Measurements from ENCODE around the gene KLHL24. TPM values are rescaled to one million over a fixed set of nuclear protein-coding genes. Genes with fewer than 3 reads are reported as not detected.
"Not testable (repeated sequence)": the region's sequence is repeated elsewhere in the genome, so short reads cannot be mapped to it uniquely, and the experiment has no call there.

The KLHL24 gene
- total and polyA plus RNA-seq, 3 donors from 2014 or later = 17.1 to 56.5 (median 44.6) TPM

GRCh38 chr3:183638101-183638852 lies 2.9 kb downstream of the KLHL24 start:
- no peak for DNase-seq
- H3K36me3 ChIP-seq (ENCODE audit: low read depth, missing control alignments) = no peaks in the 10 kb centered on the region
- WGBS, 2 donors = 54 to 61% methylated on average over 6 of the region's 6 CpGs
- H3K27me3 ChIP-seq = no peaks in the 10 kb centered on the region
- H3K4me3 ChIP-seq = no peak overlapping the region
- no peaks in the 10 kb centered on the region for H3K9me3 ChIP-seq
- TF ChIP-seq, protein P1, sequence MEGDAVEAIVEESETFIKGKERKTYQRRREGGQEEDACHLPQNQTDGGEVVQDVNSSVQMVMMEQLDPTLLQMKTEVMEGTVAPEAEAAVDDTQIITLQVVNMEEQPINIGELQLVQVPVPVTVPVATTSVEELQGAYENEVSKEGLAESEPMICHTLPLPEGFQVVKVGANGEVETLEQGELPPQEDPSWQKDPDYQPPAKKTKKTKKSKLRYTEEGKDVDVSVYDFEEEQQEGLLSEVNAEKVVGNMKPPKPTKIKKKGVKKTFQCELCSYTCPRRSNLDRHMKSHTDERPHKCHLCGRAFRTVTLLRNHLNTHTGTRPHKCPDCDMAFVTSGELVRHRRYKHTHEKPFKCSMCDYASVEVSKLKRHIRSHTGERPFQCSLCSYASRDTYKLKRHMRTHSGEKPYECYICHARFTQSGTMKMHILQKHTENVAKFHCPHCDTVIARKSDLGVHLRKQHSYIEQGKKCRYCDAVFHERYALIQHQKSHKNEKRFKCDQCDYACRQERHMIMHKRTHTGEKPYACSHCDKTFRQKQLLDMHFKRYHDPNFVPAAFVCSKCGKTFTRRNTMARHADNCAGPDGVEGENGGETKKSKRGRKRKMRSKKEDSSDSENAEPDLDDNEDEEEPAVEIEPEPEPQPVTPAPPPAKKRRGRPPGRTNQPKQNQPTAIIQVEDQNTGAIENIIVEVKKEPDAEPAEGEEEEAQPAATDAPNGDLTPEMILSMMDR (IDR thresholded peaks at IDR 0.05) = no peak
- TF ChIP-seq POLR2A (IDR thresholded peaks at IDR 0.05) = no peak
- no peak overlapping the region for H3K27ac ChIP-seq
- intact Hi-C loops (cut with DNase I; ENCODE audit: low total_unique reads) = no loop called here
- H3K4me1 ChIP-seq = peaks cover 9% of the 10 kb centered on the region

DNA sequence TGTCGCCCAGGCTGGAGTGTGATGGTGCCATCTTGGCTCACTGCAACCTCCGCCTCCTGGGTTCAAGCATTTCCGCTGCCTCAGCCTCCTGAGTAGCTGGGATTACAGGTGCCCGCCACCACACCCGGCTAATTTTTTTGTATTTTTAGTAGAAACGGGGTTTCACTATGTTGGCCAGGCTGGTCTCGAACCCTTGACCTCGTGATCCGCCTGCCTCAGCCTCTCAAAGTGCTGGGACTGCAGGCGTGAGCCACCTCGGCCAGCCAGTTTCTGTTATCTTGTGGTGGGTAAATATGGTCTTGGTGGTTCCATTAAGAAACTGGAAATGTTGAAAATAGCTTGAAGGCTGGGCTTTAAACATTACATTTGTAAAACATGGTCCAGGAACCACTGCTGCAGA lies 5.2 kb downstream of the KLHL24 start:
- H3K36me3 ChIP-seq (ENCODE audit: low read depth, missing control alignments); H3K27me3 ChIP-seq; H3K9me3 ChIP-seq; H3K4me1 ChIP-seq; DNase-seq; H3K4me3 ChIP-seq; H3K27ac ChIP-seq; intact Hi-C loops (cut with DNase I; ENCODE audit: low total_unique reads): not testable (repeated sequence)
- 86 to 87% methylated on average over 11 of the region's 11 CpGs for WGBS, 2 donors

- TF ChIP-seq, protein P1 (IDR thresholded peaks at IDR 0.05) = no peak
- TF ChIP-seq POLR2A (IDR thresholded peaks at IDR 0.05) = no peak
- no peak for DNase-seq
- no peaks in the 10 kb centered on the region for H3K36me3 ChIP-seq (ENCODE audit: low read depth, missing control alignments)
- H3K4me1 ChIP-seq = peaks cover 8% of the 10 kb centered on the region
- H3K9me3 ChIP-seq = no peaks in the 10 kb centered on the region
- no peak overlapping the region for H3K27ac ChIP-seq
- no peaks in the 10 kb centered on the region for H3K27me3 ChIP-seq
- 46 to 93% methylated on average over 2 of the region's 2 CpGs for WGBS, 2 donors
- intact Hi-C loops (cut with DNase I; ENCODE audit: low total_unique reads) = no loop called here
- H3K4me3 ChIP-seq = no peak overlapping the region
Observed at GRCh38 chr3:183641882-183642281, 6.5 kb downstream of the KLHL24 start.

DNA sequence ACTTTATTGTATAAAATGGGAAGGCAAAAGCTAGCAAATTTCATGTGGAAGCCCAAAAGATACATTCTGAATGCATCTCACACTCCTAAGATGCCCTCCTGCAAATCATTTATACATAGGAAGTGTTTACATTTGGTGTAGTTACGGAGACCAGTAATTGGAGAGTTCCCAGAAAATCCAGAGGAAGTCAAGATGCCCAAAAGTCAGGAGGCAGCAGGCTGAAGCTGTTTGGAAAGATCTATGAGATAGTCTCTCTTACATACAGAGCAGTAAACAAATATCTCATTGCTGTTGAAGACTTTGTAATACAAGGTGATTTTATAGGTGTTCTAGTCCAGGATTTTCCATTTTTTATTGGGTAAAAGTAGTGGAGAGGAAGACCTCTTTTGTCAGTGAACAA lies 8.8 kb downstream of the KLHL24 start:
- Histone ChIP-seq H3K36me3 (ENCODE audit: low read depth, missing control alignments) (no peaks in the 10 kb centered on the region), H3K27ac (no peak overlapping the region), H3K9me3 (no peaks in the 10 kb centered on the region), H3K4me3 (no peak overlapping the region), H3K4me1 (no peaks in the 10 kb centered on the region), H3K27me3 (no peaks in the 10 kb centered on the region)
- 85 to 100% methylated on average over 1 of the region's 1 CpG for WGBS, 2 donors
- intact Hi-C loops (cut with DNase I; ENCODE audit: low total_unique reads) = no loop called here
- no peak for DNase-seq
- TF ChIP-seq POLR2A (IDR thresholded peaks at IDR 0.05) = no peak
- TF ChIP-seq, protein P1 (IDR thresholded peaks at IDR 0.05) = no peak

DNA sequence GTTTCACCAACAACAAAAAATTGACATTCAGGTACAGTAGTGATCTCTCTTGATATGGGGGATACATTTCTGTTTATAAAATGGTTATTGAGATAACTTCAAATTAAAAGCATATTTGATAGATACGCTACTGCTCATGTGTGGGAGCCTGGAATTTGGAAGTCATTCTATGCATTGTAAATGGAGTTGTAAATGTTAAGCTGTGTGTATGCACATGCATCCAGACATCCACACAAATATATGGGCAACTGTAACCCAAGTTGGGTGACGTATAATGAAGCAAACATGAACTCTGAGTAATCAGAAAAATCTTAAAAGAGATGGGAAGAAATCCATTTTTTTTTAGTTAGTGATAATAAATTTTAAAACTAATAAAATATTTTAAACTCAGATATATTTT lies 9.8 kb downstream of the KLHL24 start:
- Histone ChIP-seq H3K4me3 (no peak overlapping the region), H3K36me3 (ENCODE audit: low read depth, missing control alignments) (no peaks in the 10 kb centered on the region), H3K4me1 (no peaks in the 10 kb centered on the region), H3K9me3 (no peaks in the 10 kb centered on the region), H3K27ac (no peak overlapping the region), H3K27me3 (no peaks in the 10 kb centered on the region)
- 95 to 99% methylated on average over 2 of the region's 2 CpGs for WGBS, 2 donors
- intact Hi-C loops (cut with DNase I; ENCODE audit: low total_unique reads) = no loop called here
- TF ChIP-seq POLR2A (IDR thresholded peaks at IDR 0.05) = no peak
- TF ChIP-seq, protein P1 (IDR thresholded peaks at IDR 0.05) = no peak
- DNase-seq = no peak

All from testis (tissue), 3 donors.